GM12891 (cell line): ENCODE measurements around the gene ZNF672.
A peak's percentile ranks its signal among the peaks of the same experiment; 100 is the strongest.

Experiments used
- POLR2A ChIP-seq: IDR thresholded peaks from 2 replicates; pipeline ENCODE4 v1.6.1; 2011; ENCODE audit warnings: low read depth, low read length, control low read depth
- POLR2AphosphoS5 ChIP-seq: IDR thresholded peaks from 2 replicates; pipeline ENCODE4 v1.6.1; 2011; ENCODE audit warnings: low read depth, low read length, control low read depth
- POU2F2 ChIP-seq: IDR thresholded peaks from 2 replicates; pipeline ENCODE4 v1.6.1; 2011; ENCODE audit warnings: low read depth, mild to moderate bottlenecking, control low read depth, low read length, moderate library complexity
- TAF1 ChIP-seq: IDR thresholded peaks from 2 replicates; pipeline ENCODE4 v1.6.1; 2011; ENCODE audit warnings: low read depth, low read length, control low read depth

GRCh38 chr1:248804771-248805681, 33.0 kb upstream of the ZNF672 start:
- TF ChIP-seq POLR2A (no peak), POLR2AphosphoS5 (0 out of 2 replicates have a peak, but pooled peaks have one; percentile 18), TAF1 (no peak), POU2F2 (peak; percentile 90)
